K562 (cell line): Measurements from ENCODE around the gene TRMT1L.

Experiments used
- EHMT2 ChIP-seq: fragments of 450-650 bp; IDR thresholded peaks from 2 replicates; pipeline ENCODE4 v1.6.1; 2018; ENCODE audit warnings: antibody characterized with exemption
- ZNF717 ChIP-seq: fragments of 250-450 bp; sonication (Bioruptor Pico); IDR thresholded peaks from 2 replicates; pipeline ENCODE4 v1.5.0; 2021

DNA sequence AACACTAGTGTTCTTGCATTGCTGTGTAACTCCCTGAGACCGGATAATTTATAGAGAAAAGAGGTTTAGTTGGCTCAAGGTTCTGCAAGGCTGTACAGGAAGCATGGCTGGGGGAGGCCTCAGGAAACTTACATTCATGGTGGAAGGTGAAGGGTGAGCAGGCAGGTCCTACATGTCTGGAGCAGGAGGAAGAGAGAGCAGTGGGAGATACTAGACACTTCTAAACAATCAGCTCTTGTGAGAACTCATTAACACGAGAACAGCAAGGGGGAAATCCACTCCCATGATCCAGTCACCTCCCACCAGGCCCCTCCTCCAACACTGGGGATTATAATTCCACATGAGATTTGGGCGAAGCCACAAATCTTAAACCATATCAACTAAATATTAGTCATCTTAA, 81.3 kb downstream of the TRMT1L start:
- TF ChIP-seq EHMT2 (no peak), ZNF717 (CRISPR knock-in tag) (no peak)
